Gastrocnemius medialis (tissue), 4 donors: ENCODE results near the gene C1QC. TPM values are rescaled to one million over a fixed set of nuclear protein-coding genes. Genes with fewer than 3 reads are reported as not detected.

ENCODE experiments used
- ATAC-seq, 2 donors: fragments of 150-250 bp; one replicate each; pipeline ENCODE4 v1.9.1; 2016
- DNase-seq, 2 donors: peaks; one replicate each; pipeline ENCODE4 v3.0.0-alpha.2; 2019
- H3K27ac ChIP-seq, 4 donors: fragments of 200-600 bp; sonication (generic); 1 replicate in 1 of 4; 2 replicates in 3 of 4; pipeline ENCODE4 v1.5.1; 2016 to 2018; ENCODE audit warnings: mild to moderate bottlenecking in 2 of 4, moderate library complexity in 1 of 4
- H3K27me3 ChIP-seq, 3 donors: fragments of 200-600 bp; sonication (generic) in 2 of 3; 1 replicate in 1 of 3; 2 replicates in 2 of 3; pipeline versions ENCODE4 v1.5.1 to v1.6.0; 2016 to 2019; ENCODE audit warnings: mild to moderate bottlenecking in 1 of 3, moderate library complexity in 1 of 3
- H3K36me3 ChIP-seq, 2 donors: fragments of 200-600 bp; sonication (generic) in 1 of 2; one replicate each; pipeline ENCODE4 v1.5.1; 2017 to 2018
- H3K4me1 ChIP-seq, 2 donors: fragments of 200-600 bp; sonication (generic) in 1 of 2; one replicate each; pipeline ENCODE4 v1.5.1; 2016 to 2017; ENCODE audit warnings: mild to moderate bottlenecking in 2 of 2
- H3K4me3 ChIP-seq, 4 donors: fragments of 200-600 bp; sonication (generic) in 3 of 4; 1 replicate in 1 of 4; 2 replicates in 3 of 4; pipeline ENCODE4 v1.5.1; 2016 to 2019; ENCODE audit warnings: mild to moderate bottlenecking in 2 of 4
- H3K9me3 ChIP-seq, 3 donors: fragments of 200-600 bp; sonication (generic) in 2 of 3; 1 replicate in 1 of 3; 2 replicates in 2 of 3; pipeline ENCODE4 v1.5.1; 2016 to 2019
- POLR2A ChIP-seq, 2 donors: fragments of 450-650 bp; IDR thresholded peaks; one replicate each; pipeline ENCODE4 v1.6.1; 2017; ENCODE audit warnings: antibody characterized with exemption in 2 of 2, mild to moderate bottlenecking in 2 of 2, moderate library complexity in 2 of 2
- in situ Hi-C, 4 donors: fragments of 200-750 bp; cut with MboI; loops; one replicate each; pipeline versions ENCODE4 v1.15.0 to v1.8.0; 2017; ENCODE audit warnings: low sequenced_read_pairs in 4 of 4
- intact Hi-C: fragments of 100-400 bp; cut with DNase I; formaldehyde crosslinking; loops from one replicate; pipeline ENCODE4 v1.15.1; 2023; ENCODE audit warnings: low total_unique reads
- total RNA-seq, 4 donors: library from RNA; depleted of rRNA; stranded (reverse); fragments of >200 nt; gene quantifications; one replicate each; pipeline versions ENCODE4 v1.1.0 to v1.2.3, GENCODE V29; 2016
- TF ChIP-seq, protein P1 (sequence below), 5 experiments: fragments of 450-650 bp in 3 of 5; fragments of 200-600 bp in 2 of 5; sonication (generic) in 2 of 5; IDR thresholded peaks in 4 of 5; conservative IDR thresholded peaks in 1 of 5; 1 replicate in 4 of 5; 2 replicates in 1 of 5; pipeline ENCODE4 v1.5.1; 2016 to 2019; ENCODE audit warnings: antibody characterized with exemption in 5 of 5, mild to moderate bottlenecking in 3 of 5, moderate library complexity in 3 of 5

Gene C1QC
- total RNA-seq, 4 donors from 2014 or later, result 12.9 to 66.3 (median 33.5) TPM

DNA sequence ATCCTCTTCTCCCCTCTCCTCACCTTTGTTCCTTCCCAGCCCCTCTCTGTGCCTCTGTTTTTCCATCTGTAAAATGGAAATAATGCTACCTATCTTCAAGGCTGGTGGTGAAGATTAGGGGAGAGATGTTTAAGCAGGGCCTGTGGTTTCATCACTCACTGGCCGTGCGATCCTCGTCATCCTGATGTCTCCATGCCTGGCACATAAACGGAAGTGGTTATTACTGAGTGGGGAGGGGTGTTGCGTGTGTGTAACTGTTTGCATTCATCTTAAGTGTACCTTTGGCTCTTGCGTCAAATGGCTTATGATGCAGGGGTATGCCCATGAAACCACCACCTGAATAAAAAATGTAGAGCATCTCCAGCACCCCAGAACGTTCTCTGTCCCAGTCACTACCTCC lies 24.2 kb upstream of the C1QC start:
- TF ChIP-seq POLR2A (IDR thresholded peaks at IDR 0.05), result no peak
- TF ChIP-seq, protein P1, sequence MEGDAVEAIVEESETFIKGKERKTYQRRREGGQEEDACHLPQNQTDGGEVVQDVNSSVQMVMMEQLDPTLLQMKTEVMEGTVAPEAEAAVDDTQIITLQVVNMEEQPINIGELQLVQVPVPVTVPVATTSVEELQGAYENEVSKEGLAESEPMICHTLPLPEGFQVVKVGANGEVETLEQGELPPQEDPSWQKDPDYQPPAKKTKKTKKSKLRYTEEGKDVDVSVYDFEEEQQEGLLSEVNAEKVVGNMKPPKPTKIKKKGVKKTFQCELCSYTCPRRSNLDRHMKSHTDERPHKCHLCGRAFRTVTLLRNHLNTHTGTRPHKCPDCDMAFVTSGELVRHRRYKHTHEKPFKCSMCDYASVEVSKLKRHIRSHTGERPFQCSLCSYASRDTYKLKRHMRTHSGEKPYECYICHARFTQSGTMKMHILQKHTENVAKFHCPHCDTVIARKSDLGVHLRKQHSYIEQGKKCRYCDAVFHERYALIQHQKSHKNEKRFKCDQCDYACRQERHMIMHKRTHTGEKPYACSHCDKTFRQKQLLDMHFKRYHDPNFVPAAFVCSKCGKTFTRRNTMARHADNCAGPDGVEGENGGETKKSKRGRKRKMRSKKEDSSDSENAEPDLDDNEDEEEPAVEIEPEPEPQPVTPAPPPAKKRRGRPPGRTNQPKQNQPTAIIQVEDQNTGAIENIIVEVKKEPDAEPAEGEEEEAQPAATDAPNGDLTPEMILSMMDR (IDR thresholded peaks at IDR 0.05 in 4 of 5, conservative IDR thresholded peaks at IDR 0.05 in 1 of 5), result no peak
- in situ Hi-C loops (no loop called here), intact Hi-C loops (no loop called here)
- Histone ChIP-seq H3K4me3 (no peak overlapping the region), H3K27me3 (peaks cover 45 to 58% (median 51%) of the 10 kb centered on the region in 3 donors), H3K36me3 (no peaks in the 10 kb centered on the region), H3K4me1 (no peaks in the 10 kb centered on the region), H3K9me3 (no peaks in the 10 kb centered on the region), H3K27ac (no peak overlapping the region)
- ATAC-seq (no peak), DNase-seq (no peak)

DNA sequence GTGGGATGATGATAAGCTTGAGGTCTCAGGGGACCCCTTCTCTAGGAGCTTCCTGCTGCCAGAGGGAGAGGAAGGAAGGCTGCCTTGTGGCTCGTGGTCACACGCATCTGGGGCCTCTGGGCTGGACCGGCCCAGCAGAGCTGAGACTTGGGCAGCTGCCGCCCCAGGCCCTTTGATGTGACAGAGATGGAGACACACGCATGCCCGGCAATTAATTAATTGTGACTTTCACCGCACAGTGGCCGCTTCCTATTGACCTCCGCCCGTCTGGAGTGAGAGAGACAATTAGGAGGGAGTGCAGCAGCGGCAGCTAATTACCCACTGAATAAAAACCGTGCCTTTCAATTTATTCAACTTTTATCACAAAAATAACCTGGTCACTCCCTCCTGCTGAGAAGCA lies 23.6 kb upstream of the C1QC start:
- H3K9me3 ChIP-seq, result no peaks in the 10 kb centered on the region
- no peak overlapping the region for H3K4me3 ChIP-seq
- peaks cover 45 to 58% (median 53%) of the 10 kb centered on the region in 3 donors for H3K27me3 ChIP-seq
- H3K36me3 ChIP-seq, result no peaks in the 10 kb centered on the region
- DNase-seq (no peak), ATAC-seq (no peak)
- no peak for TF ChIP-seq POLR2A (IDR thresholded peaks at IDR 0.05)
- TF ChIP-seq, protein P1 (IDR thresholded peaks at IDR 0.05 in 4 of 5, conservative IDR thresholded peaks at IDR 0.05 in 1 of 5), result no peak
- no peaks in the 10 kb centered on the region for H3K4me1 ChIP-seq
- intact Hi-C loops, result no loop called here
- H3K27ac ChIP-seq, result no peak overlapping the region
- in situ Hi-C loops, result no loop called here

DNA sequence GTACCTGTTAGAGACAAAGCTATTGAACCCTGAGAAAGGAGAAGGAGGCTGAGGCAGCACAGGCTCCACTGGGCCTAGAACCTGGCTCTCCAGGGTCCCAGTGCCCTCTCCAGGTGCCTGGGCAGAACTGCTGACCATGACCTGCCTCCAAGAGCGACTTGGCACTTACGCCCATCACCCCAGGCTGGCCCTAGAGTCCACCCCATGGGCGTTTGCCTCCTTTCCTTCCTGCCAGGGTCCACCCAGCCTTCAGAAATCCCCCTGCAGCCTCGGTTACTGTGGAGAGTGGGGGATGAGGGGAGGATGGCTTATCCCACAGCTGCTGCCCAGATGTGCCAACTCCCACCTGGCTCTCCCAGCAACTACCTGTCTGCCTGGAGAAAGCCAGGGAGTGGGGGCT lies 21.7 kb upstream of the C1QC start:
- no peaks in the 10 kb centered on the region for H3K9me3 ChIP-seq
- intact Hi-C loops (no loop called here), in situ Hi-C loops (no loop called here)
- H3K27ac ChIP-seq, result no peak overlapping the region
- ATAC-seq, result no peak
- DNase-seq, result no peak
- TF ChIP-seq POLR2A (IDR thresholded peaks at IDR 0.05), result no peak
- TF ChIP-seq, protein P1 (IDR thresholded peaks at IDR 0.05 in 4 of 5, conservative IDR thresholded peaks at IDR 0.05 in 1 of 5), result no peak
- peaks cover 45 to 69% (median 59%) of the 10 kb centered on the region in 3 donors for H3K27me3 ChIP-seq
- H3K4me1 ChIP-seq, result no peaks in the 10 kb centered on the region
- H3K4me3 ChIP-seq, result no peak overlapping the region
- no peaks in the 10 kb centered on the region for H3K36me3 ChIP-seq

DNA sequence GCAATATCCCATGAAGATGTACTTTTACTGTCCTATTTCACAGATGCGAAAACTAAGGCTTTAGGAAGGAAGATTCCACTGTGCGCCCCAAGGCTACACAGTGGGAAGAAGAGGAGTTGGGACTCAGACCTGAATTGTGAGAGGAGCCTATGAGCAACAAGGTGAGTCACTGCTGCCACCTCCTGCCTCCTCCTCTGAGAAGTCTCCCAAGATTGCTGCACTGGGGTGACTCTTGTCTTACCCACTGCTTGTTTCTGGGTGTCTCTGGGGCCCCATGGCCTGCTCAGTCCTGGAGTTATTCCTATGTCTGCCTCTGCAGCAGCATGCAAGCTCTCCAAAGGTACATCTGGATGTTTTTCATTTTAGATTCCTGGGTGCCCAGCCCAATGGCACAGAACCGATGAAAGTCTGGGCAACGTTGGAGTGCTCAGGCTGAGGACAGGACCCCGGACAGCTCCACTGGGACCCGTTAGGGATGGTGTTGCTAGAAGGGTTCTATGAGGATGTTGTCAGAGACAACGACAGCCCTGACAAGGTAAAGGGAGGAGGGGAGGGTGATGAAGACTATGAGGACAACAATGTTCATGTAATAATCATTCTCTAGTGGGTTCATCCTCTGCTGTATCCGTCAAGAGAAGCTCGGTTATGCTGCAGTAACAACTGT lies 18.0 kb upstream of the C1QC start:
- in situ Hi-C loops, result loop anchor here in 2 of 4 donors (25.0 kb wide), 1 partner anchor 513 kb away; no protein-coding TSS in a partner anchor
- peaks cover 39 to 60% (median 46%) of the 10 kb centered on the region in 3 donors for H3K27me3 ChIP-seq

DNA sequence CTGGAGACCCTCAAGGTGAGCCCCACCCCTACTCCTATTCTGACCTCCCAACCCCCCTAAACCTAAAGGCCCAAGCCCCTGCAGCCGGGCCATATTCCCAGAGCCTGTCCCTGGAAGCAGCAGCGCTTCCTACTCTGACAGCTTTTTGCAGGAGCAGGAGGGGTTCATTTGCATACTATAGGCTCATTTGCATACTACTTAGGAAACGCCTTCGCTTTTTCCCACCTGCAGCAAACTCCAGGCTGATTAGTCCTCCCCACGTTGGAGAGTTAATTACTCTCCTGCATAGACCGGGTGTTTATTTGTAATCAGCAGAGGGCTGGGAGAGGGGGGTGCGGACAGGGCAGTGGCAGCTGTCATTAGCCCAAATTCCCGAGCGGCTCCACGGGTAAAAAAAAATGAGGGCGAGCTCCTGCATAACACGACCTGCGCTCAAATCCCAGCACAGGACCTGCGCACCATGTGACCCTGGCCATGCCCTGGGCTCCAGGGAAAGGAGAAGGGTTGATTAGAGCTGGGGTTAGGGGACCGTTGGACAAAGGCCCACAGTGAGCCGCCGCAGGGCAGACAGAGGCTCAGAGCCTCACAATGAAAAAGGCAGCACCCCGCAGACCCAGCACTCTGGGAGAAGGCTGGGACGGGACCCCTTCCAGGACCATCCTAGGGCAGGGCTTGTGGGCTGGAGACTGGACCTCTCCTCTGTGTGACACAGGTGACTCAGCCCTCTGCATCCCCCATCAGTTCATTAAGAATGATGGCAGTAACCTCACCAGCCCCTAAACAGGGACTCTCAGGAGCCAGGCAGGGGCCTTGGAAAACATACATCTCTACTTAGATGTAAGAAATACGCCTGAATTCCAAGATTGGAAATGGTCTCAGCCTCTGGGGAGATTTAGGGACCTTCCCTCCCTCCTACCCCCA lies 16.9 kb upstream of the C1QC start:
- in situ Hi-C loops, result loop anchor here in 2 of 4 donors (25.0 kb wide), 1 partner anchor 514 kb away; no protein-coding TSS in a partner anchor

More for the DNA sequence above, 18.0 kb upstream of the C1QC start:
- H3K36me3 ChIP-seq, result no peaks in the 10 kb centered on the region
- no peak overlapping the region for H3K27ac ChIP-seq
- no peaks in the 10 kb centered on the region for H3K9me3 ChIP-seq
- no peak for TF ChIP-seq POLR2A (IDR thresholded peaks at IDR 0.05)
- H3K4me3 ChIP-seq, result no peak overlapping the region
- DNase-seq, result no peak
- no peaks in the 10 kb centered on the region for H3K4me1 ChIP-seq
- no peak for ATAC-seq
- intact Hi-C loops, result no loop called here

More for the DNA sequence above, 16.9 kb upstream of the C1QC start:
- ATAC-seq, result no peak
- Histone ChIP-seq H3K4me3 (no peak overlapping the region), H3K36me3 (no peaks in the 10 kb centered on the region), H3K27ac (no peak overlapping the region), H3K9me3 (no peaks in the 10 kb centered on the region), H3K27me3 (peaks cover 38 to 52% (median 38%) of the 10 kb centered on the region in 3 donors), H3K4me1 (no peaks in the 10 kb centered on the region)
- TF ChIP-seq, protein P1 (IDR thresholded peaks at IDR 0.05 in 4 of 5, conservative IDR thresholded peaks at IDR 0.05 in 1 of 5), result no peak
- DNase-seq, result no peak
- intact Hi-C loops, result no loop called here
